ENCODE results near the gene EGR1.
A peak's percentile ranks its signal among the peaks of the same experiment; 100 is the strongest.

Gene EGR1

GRCh38 chr5:138465261-138466124 is at the start of gene EGR1:
Gene EGR1 (plus strand): TSS chr5:138465479. CDS start chr5:138465762, 283 bp downstream.
- peak within 1 kb of the TSS; percentile 99 for H3K27ac ChIP-seq
- TF ChIP-seq, protein P1, sequence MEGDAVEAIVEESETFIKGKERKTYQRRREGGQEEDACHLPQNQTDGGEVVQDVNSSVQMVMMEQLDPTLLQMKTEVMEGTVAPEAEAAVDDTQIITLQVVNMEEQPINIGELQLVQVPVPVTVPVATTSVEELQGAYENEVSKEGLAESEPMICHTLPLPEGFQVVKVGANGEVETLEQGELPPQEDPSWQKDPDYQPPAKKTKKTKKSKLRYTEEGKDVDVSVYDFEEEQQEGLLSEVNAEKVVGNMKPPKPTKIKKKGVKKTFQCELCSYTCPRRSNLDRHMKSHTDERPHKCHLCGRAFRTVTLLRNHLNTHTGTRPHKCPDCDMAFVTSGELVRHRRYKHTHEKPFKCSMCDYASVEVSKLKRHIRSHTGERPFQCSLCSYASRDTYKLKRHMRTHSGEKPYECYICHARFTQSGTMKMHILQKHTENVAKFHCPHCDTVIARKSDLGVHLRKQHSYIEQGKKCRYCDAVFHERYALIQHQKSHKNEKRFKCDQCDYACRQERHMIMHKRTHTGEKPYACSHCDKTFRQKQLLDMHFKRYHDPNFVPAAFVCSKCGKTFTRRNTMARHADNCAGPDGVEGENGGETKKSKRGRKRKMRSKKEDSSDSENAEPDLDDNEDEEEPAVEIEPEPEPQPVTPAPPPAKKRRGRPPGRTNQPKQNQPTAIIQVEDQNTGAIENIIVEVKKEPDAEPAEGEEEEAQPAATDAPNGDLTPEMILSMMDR (IDR thresholded peaks at IDR 0.05): peak; percentile 27
- H3K27me3 ChIP-seq: peaks cover 31% of the 10 kb centered on the region
- H3K4me3 ChIP-seq (ENCODE audit: low read depth in 1 of 2, low read length in 1 of 2): peak within 1 kb of the TSS; percentile 86 to 99
- peaks cover 24% of the 10 kb centered on the region in 2 experiments for H3K4me1 ChIP-seq (ENCODE audit: control insufficient read depth in 1 of 2, insufficient read depth in 1 of 2, low read depth in 1 of 2, low read length in 1 of 2)
- no peaks in the 10 kb centered on the region for H3K9me3 ChIP-seq
- H3K36me3 ChIP-seq: no peaks in the 10 kb centered on the region

GRCh38 chr5:138418444-138418843 is 46.8 kb upstream of the EGR1 start:
- TF ChIP-seq, protein P1 (IDR thresholded peaks at IDR 0.05): no peak
- Histone ChIP-seq H3K4me1 (ENCODE audit: control insufficient read depth in 1 of 2, insufficient read depth in 1 of 2, low read depth in 1 of 2, low read length in 1 of 2) (no peaks in the 10 kb centered on the region), H3K27me3 (no peaks in the 10 kb centered on the region), H3K4me3 (ENCODE audit: low read depth in 1 of 2, low read length in 1 of 2) (no peak overlapping the region), H3K36me3 (peaks cover 100% of the 10 kb centered on the region), H3K9me3 (no peaks in the 10 kb centered on the region), H3K27ac (no peak overlapping the region)

DNA sequence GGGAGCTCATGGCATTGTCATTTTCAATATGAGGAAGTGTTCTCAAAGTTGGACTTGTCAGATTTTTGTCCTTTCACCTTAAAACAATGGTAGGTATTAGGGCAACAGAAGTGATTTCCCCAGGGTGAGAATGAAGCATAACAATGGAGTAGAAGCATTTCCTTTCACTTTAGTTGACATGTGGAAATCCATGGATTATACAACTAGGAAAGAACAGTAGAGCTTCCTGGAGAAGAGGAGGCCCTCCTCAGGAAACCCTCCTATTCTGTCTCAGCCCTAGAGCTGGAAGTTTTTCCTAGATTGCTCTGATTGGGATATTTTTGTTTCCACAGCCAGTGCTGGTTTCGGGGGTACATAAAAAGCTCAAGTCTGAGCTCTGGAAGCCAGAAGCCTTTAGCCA is 40.2 kb upstream of the EGR1 start:
- Histone ChIP-seq H3K9me3 (peaks cover 1% of the 10 kb centered on the region), H3K4me3 (ENCODE audit: low read depth in 1 of 2, low read length in 1 of 2) (no peak overlapping the region), H3K36me3 (peaks cover 98% of the 10 kb centered on the region), H3K27ac (no peak overlapping the region), H3K4me1 (ENCODE audit: control insufficient read depth in 1 of 2, insufficient read depth in 1 of 2, low read depth in 1 of 2, low read length in 1 of 2) (no peaks in the 10 kb centered on the region), H3K27me3 (no peaks in the 10 kb centered on the region)
- TF ChIP-seq, protein P1 (IDR thresholded peaks at IDR 0.05): no peak

- no peak overlapping the region for H3K27ac ChIP-seq
- H3K4me3 ChIP-seq (ENCODE audit: low read depth in 1 of 2, low read length in 1 of 2): no peak overlapping the region
- H3K9me3 ChIP-seq: peaks cover 8% of the 10 kb centered on the region
- H3K27me3 ChIP-seq: peaks cover 39% of the 10 kb centered on the region
- peaks cover 73% of the 10 kb centered on the region for H3K36me3 ChIP-seq
- TF ChIP-seq, protein P1 (IDR thresholded peaks at IDR 0.05): no peak
- H3K4me1 ChIP-seq (ENCODE audit: control insufficient read depth in 1 of 2, insufficient read depth in 1 of 2, low read depth in 1 of 2, low read length in 1 of 2): peaks cover 0 to 9% of the 10 kb centered on the region in 2 experiments
Measured at GRCh38 chr5:138435943-138436342, 29.3 kb upstream of the EGR1 start.

GRCh38 chr5:138438003-138438723 is 27.1 kb upstream of the EGR1 start:
- H3K4me3 ChIP-seq (ENCODE audit: low read depth in 1 of 2, low read length in 1 of 2): no peak overlapping the region
- H3K4me1 ChIP-seq (ENCODE audit: control insufficient read depth in 1 of 2, insufficient read depth in 1 of 2, low read depth in 1 of 2, low read length in 1 of 2): peaks cover 0 to 9% of the 10 kb centered on the region in 2 experiments
- no peak overlapping the region for H3K27ac ChIP-seq
- TF ChIP-seq, protein P1 (IDR thresholded peaks at IDR 0.05): no peak
- peaks cover 51% of the 10 kb centered on the region for H3K36me3 ChIP-seq
- H3K9me3 ChIP-seq: no peaks in the 10 kb centered on the region
- H3K27me3 ChIP-seq: peaks cover 44% of the 10 kb centered on the region

All from neutrophil (primary cell).